Endothelial cell of umbilical vein (primary cell): Measurements from ENCODE around the gene DDX24. TPM values are rescaled to one million over a fixed set of nuclear protein-coding genes. Genes with fewer than 3 reads are reported as not detected.

ENCODE experiments used
- BruUV-seq: library from RNA; stranded (reverse); fragments of 400-500 nt; replicated peaks from 2 replicates; lab custom pipeline; 2021; lab: Mats Ljungman, UMichigan
- CTCF ChIA-PET: fragments of 300-600, 350-600 bp; sonication (Branson Sonifier 250); formaldehyde crosslinking; loops from one replicate; lab custom pipeline; 2021; ENCODE audit warnings: antibody characterized with exemption, inconsistent platforms; lab: Charles Lee
- POLR2A ChIA-PET: fragments of 300-600, 350-600 bp; sonication (Branson Sonifier 250); formaldehyde crosslinking; loops from one replicate; lab custom pipeline; 2021; ENCODE audit warnings: antibody characterized with exemption, inconsistent platforms; lab: Charles Lee
- DNase-seq: peaks from one replicate; pipeline ENCODE4 v3.0.0-alpha.2; 2011; ENCODE audit warnings: low read depth, low spot score
- FAIRE-seq: peaks from 2 replicates; lab custom pipeline; 2011; peaks lifted over from hg19 to GRCh38; lab: Jason Lieb, UNC
- H2AFZ ChIP-seq: 2 replicates; pipeline ENCODE4 v1.6.0; 2012; ENCODE audit warnings: low read depth, low read length, control low read depth, inconsistent platforms
- H3K27ac ChIP-seq: 2 replicates; pipeline ENCODE4 v1.5.1; 2011; ENCODE audit warnings: low read depth, mild to moderate bottlenecking, control low read depth, low read length, moderate library complexity; ENCODE audit not compliant: insufficient read depth
- H3K27me3 ChIP-seq, 2 experiments: 2 replicates each; pipeline versions ENCODE4 v1.6.0 to v1.6.1; 2011; ENCODE audit warnings: low read length in 2 of 2, mixed read lengths in 1 of 2; ENCODE audit not compliant: control insufficient read depth in 2 of 2, insufficient read depth in 2 of 2
- H3K36me3 ChIP-seq, 2 experiments: 2 replicates in 1 of 2; 3 replicates in 1 of 2; pipeline ENCODE4 v1.5.1; 2011; ENCODE audit warnings: low read length in 2 of 2, mild to moderate bottlenecking in 1 of 2, moderate library complexity in 1 of 2; ENCODE audit not compliant: control insufficient read depth in 2 of 2, insufficient read depth in 2 of 2; ENCODE audit errors: extremely low read depth in 1 of 2
- H3K4me1 ChIP-seq: 3 replicates; pipeline ENCODE4 v1.5.1; 2011; ENCODE audit warnings: mild to moderate bottlenecking, low read length; ENCODE audit not compliant: control insufficient read depth, insufficient read depth; ENCODE audit errors: extremely low read depth
- H3K4me2 ChIP-seq: 2 replicates; pipeline ENCODE4 v1.6.1; 2011; ENCODE audit warnings: low read length, control low read depth, mixed read lengths; ENCODE audit not compliant: insufficient read depth
- H3K4me3 ChIP-seq, 3 experiments: fragments of 200-600 bp in 1 of 3; sonication (generic), shearing (Covaris generic) in 1 of 3; replicated peaks in 1 of 3; 2 replicates each; pipeline ENCODE4 v1.5.1; 2011 to 2016; ENCODE audit warnings: control low read depth in 3 of 3, low read length in 3 of 3, mild to moderate bottlenecking in 2 of 3, inconsistent platforms in 1 of 3, low read depth in 1 of 3, moderate library complexity in 1 of 3; ENCODE audit not compliant: insufficient read depth in 1 of 3
- H3K79me2 ChIP-seq: 2 replicates; pipeline ENCODE4 v1.6.0; 2012; ENCODE audit warnings: low read length, inconsistent platforms; ENCODE audit not compliant: control insufficient read depth, insufficient read depth
- H3K9ac ChIP-seq: replicated peaks from 2 replicates; pipeline ENCODE3; 2011; ENCODE audit warnings: low read length, control low read depth; ENCODE audit not compliant: insufficient read depth; ENCODE audit errors: extremely low read depth
- H3K9me1 ChIP-seq: replicated peaks from 3 replicates; pipeline ENCODE4 v1.6.0; 2011; ENCODE audit warnings: mild to moderate bottlenecking, low read length; ENCODE audit not compliant: control insufficient read depth, insufficient read depth; ENCODE audit errors: extremely low read depth
- H3K9me3 ChIP-seq: replicated peaks from 2 replicates; pipeline ENCODE4 v1.5.1; 2012; ENCODE audit warnings: low read length, inconsistent platforms; ENCODE audit not compliant: control insufficient read depth, insufficient read depth
- H4K20me1 ChIP-seq: replicated peaks from 2 replicates; pipeline ENCODE3; 2011; ENCODE audit warnings: mild to moderate bottlenecking, low read length; ENCODE audit not compliant: control insufficient read depth, insufficient read depth; ENCODE audit errors: extremely low read depth
- EZH2 ChIP-seq: IDR thresholded peaks from 2 replicates; pipeline ENCODE4 v1.6.1; 2012; ENCODE audit warnings: borderline replicate concordance, low read depth, mild to moderate bottlenecking, moderate library complexity, low read length, inconsistent platforms; ENCODE audit not compliant: severe bottlenecking
- FOS ChIP-seq: IDR thresholded peaks from 2 replicates; pipeline ENCODE4 v1.6.1; 2011; ENCODE audit warnings: mild to moderate bottlenecking, low read length, moderate library complexity, borderline replicate concordance; ENCODE audit not compliant: insufficient read depth
- GATA2 ChIP-seq: IDR thresholded peaks from 2 replicates; pipeline ENCODE4 v1.7.0; 2011; ENCODE audit warnings: low read depth, mild to moderate bottlenecking, moderate library complexity, mixed read lengths, low read length; ENCODE audit not compliant: insufficient read length, insufficient read depth
- JUN ChIP-seq: IDR thresholded peaks from 2 replicates; pipeline ENCODE4 v1.6.1; 2011; ENCODE audit warnings: borderline replicate concordance, low read depth; ENCODE audit not compliant: insufficient read length, insufficient read depth
- MAX ChIP-seq: IDR thresholded peaks from 2 replicates; pipeline ENCODE4 v1.6.1; 2011; ENCODE audit not compliant: insufficient read depth, insufficient read length
- MYC ChIP-seq: IDR thresholded peaks from one replicate; pipeline ENCODE4 v1.6.1; 2011; ENCODE audit warnings: mild to moderate bottlenecking, low read depth, low read length
- POLR2A ChIP-seq: IDR thresholded peaks from 2 replicates; pipeline ENCODE4 v1.6.1; 2012; ENCODE audit warnings: low read depth, mild to moderate bottlenecking, control low read depth, low read length
- POLR2AphosphoS5 ChIP-seq: IDR thresholded peaks from 2 replicates; pipeline ENCODE4 v1.6.1; 2012; ENCODE audit warnings: low read depth, mild to moderate bottlenecking, control low read depth, low read length, moderate library complexity; ENCODE audit not compliant: insufficient read depth
- dilution Hi-C: fragments of 300-500 bp; cut with MboI; formaldehyde crosslinking; loops from one replicate; pipeline ENCODE4 v1.15.0; 2019; ENCODE audit warnings: low sequenced_read_pairs; ENCODE audit not compliant: extremely low pct_ligation_motif_present
- intact Hi-C: fragments of 100-400 bp; cut with micrococcal nuclease; formaldehyde crosslinking; loops from one replicate; pipeline ENCODE4 v1.10.0; 2022
- polyA plus RNA-seq, 4 experiments: library from polyadenylated mRNA; depleted of rRNA in 3 of 4; stranded (reverse) in 3 of 4; unstranded in 1 of 4; fragments of >200 nt; gene quantifications; 2 replicates each; pipeline versions ENCODE4 v1.2.1 to v1.2.3, GENCODE V29; 2011 to 2012; ENCODE audit warnings: missing spikeins in 1 of 4
- total RNA-seq: library from RNA; stranded (reverse); gene quantifications from 2 replicates; pipeline ENCODE4 v1.2.3, GENCODE V29; 2021
- TF ChIP-seq, protein P1 (sequence below), 2 donors: IDR thresholded peaks; 1 replicate in 1 of 2; 2 replicates in 1 of 2; pipeline ENCODE4 v1.5.1; 2011; ENCODE audit warnings: low read length in 2 of 2, mild to moderate bottlenecking in 2 of 2, moderate library complexity in 2 of 2, control low read depth in 1 of 2, inconsistent platforms in 1 of 2, low read depth in 1 of 2; ENCODE audit not compliant: insufficient read depth in 1 of 2; ENCODE audit errors: extremely low read depth in 1 of 2

Gene DDX24
- total and polyA plus RNA-seq, 2 donors (not counting 3 experiments of a cell fraction or from before 2014, with no cell fraction given), result 88.3 to 141 TPM

GRCh38 chr14:94009767-94010166 lies 71.2 kb downstream of the DDX24 start:
- Histone ChIP-seq H3K9me1 (no peaks in the 10 kb centered on the region), H3K36me3 (no peaks in the 10 kb centered on the region), H3K4me1 (no peaks in the 10 kb centered on the region), H3K27me3 (no peaks in the 10 kb centered on the region), H3K79me2 (no peaks in the 10 kb centered on the region), H2AFZ (no peak overlapping the region), H3K4me2 (no peak overlapping the region), H3K9ac (no peak overlapping the region), H3K9me3 (no peaks in the 10 kb centered on the region), H3K4me3 (no peak overlapping the region), H4K20me1 (no peaks in the 10 kb centered on the region), H3K27ac (no peak overlapping the region)
- CTCF ChIA-PET, result no interaction called here
- FAIRE-seq (no peak), DNase-seq (no peak)
- TF ChIP-seq MAX, result no peak
- TF ChIP-seq, protein P1, sequence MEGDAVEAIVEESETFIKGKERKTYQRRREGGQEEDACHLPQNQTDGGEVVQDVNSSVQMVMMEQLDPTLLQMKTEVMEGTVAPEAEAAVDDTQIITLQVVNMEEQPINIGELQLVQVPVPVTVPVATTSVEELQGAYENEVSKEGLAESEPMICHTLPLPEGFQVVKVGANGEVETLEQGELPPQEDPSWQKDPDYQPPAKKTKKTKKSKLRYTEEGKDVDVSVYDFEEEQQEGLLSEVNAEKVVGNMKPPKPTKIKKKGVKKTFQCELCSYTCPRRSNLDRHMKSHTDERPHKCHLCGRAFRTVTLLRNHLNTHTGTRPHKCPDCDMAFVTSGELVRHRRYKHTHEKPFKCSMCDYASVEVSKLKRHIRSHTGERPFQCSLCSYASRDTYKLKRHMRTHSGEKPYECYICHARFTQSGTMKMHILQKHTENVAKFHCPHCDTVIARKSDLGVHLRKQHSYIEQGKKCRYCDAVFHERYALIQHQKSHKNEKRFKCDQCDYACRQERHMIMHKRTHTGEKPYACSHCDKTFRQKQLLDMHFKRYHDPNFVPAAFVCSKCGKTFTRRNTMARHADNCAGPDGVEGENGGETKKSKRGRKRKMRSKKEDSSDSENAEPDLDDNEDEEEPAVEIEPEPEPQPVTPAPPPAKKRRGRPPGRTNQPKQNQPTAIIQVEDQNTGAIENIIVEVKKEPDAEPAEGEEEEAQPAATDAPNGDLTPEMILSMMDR (IDR thresholded peaks at IDR 0.05; ENCODE audit: extremely low read depth in 1 of 2, insufficient read depth in 1 of 2, low read depth in 1 of 2, low read length in 2 of 2), result no peak
- no peak for TF ChIP-seq POLR2AphosphoS5
- TF ChIP-seq GATA2, result no peak
- no peak for TF ChIP-seq JUN
- TF ChIP-seq MYC, result no peak
- no peak for TF ChIP-seq POLR2A
- no peak for TF ChIP-seq EZH2
- no peak for TF ChIP-seq FOS
- dilution Hi-C loops, result no loop called here
- intact Hi-C loops, result loop anchor here (10.0 kb wide), 1 partner anchor 355 kb away; no protein-coding TSS in a partner anchor
- POLR2A ChIA-PET, result no interaction called here
- BruUV-seq, result no TSS peak
